ENCODE measurements around the gene RUSF1.
A peak's percentile ranks its signal among the peaks of the same experiment; 100 is the strongest.

RUSF1 gene

GRCh38 chr16:31513126-31513525 lies 4.9 kb upstream of the RUSF1 start:
- Histone ChIP-seq H3K4me2 (no peak overlapping the region), H2AFZ (ENCODE audit: low read depth) (no peak overlapping the region), H3K79me2 (ENCODE audit: insufficient read depth, low read depth) (peaks cover 7% of the 10 kb centered on the region), H3K4me1 (ENCODE audit: low read depth, poor library complexity, severe bottlenecking) (peaks cover 11% of the 10 kb centered on the region), H3K4me3 (IDR thresholded peaks at IDR 0.05; ENCODE audit: insufficient read depth, low read depth, low read length) (no peak overlapping the region), H3K36me3 (ENCODE audit: insufficient read depth) (no peaks in the 10 kb centered on the region), H4K20me1 (ENCODE audit: insufficient read depth) (no peaks in the 10 kb centered on the region), H3K9ac (no peak overlapping the region), H3K27me3 (ENCODE audit: insufficient read depth, low read depth) (0 out of 2 replicates have a peak, but pooled peaks cover 3% of the 10 kb centered on the region), H3K27ac (no peak overlapping the region)
- TF ChIP-seq, protein P1, sequence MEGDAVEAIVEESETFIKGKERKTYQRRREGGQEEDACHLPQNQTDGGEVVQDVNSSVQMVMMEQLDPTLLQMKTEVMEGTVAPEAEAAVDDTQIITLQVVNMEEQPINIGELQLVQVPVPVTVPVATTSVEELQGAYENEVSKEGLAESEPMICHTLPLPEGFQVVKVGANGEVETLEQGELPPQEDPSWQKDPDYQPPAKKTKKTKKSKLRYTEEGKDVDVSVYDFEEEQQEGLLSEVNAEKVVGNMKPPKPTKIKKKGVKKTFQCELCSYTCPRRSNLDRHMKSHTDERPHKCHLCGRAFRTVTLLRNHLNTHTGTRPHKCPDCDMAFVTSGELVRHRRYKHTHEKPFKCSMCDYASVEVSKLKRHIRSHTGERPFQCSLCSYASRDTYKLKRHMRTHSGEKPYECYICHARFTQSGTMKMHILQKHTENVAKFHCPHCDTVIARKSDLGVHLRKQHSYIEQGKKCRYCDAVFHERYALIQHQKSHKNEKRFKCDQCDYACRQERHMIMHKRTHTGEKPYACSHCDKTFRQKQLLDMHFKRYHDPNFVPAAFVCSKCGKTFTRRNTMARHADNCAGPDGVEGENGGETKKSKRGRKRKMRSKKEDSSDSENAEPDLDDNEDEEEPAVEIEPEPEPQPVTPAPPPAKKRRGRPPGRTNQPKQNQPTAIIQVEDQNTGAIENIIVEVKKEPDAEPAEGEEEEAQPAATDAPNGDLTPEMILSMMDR (conservative IDR thresholded peaks at IDR 0.05; ENCODE audit: low read depth, low read length) = no peak

- Histone ChIP-seq H3K79me2 (ENCODE audit: insufficient read depth, low read depth) (peaks cover 26% of the 10 kb centered on the region), H3K27ac (peak overlapping the region; percentile 67), H2AFZ (ENCODE audit: low read depth) (peak overlapping the region; percentile 75), H3K4me1 (ENCODE audit: low read depth, poor library complexity, severe bottlenecking) (peaks cover 21% of the 10 kb centered on the region), H3K4me3 (IDR thresholded peaks at IDR 0.05; ENCODE audit: insufficient read depth, low read depth, low read length) (no peak overlapping the region), H3K36me3 (ENCODE audit: insufficient read depth) (0 out of 2 replicates have a peak, but pooled peaks cover 2% of the 10 kb centered on the region), H3K4me2 (peak overlapping the region; percentile 83), H4K20me1 (ENCODE audit: insufficient read depth) (no peaks in the 10 kb centered on the region), H3K27me3 (ENCODE audit: insufficient read depth, low read depth) (no peaks in the 10 kb centered on the region), H3K9ac (peak overlapping the region; percentile 84)
- TF ChIP-seq, protein P1 (conservative IDR thresholded peaks at IDR 0.05; ENCODE audit: low read depth, low read length) = no peak
Observed at GRCh38 chr16:31508706-31509195, 560 bp upstream of the RUSF1 start.

DNA sequence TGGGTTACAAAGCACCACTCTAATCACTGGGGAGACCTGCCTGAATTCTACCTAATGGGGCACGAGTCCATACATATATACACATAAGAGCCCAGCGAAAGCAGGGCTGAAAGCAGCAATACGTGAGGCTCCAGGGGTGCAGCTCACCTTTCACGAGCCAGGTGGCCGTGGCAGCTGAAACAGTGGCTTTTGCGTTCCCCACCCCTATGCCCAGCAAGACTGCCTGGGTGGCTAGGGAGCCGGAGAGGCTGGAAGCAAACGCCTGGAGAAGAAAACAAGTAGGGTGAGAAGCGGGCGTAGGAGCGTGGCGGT lies 618 bp downstream of the RUSF1 start:
- peak overlapping the region; percentile 67 for H3K27ac ChIP-seq
- peak overlapping the region; percentile 75 for H2AFZ ChIP-seq (ENCODE audit: low read depth)
- peak overlapping the region; percentile 83 for H3K4me2 ChIP-seq
- TF ChIP-seq, protein P1 (conservative IDR thresholded peaks at IDR 0.05; ENCODE audit: low read depth, low read length) = no peak
- H3K27me3 ChIP-seq (ENCODE audit: insufficient read depth, low read depth) = no peaks in the 10 kb centered on the region
- no peak overlapping the region for H3K4me3 ChIP-seq (IDR thresholded peaks at IDR 0.05; ENCODE audit: insufficient read depth, low read depth, low read length)
- H3K9ac ChIP-seq = peak overlapping the region; percentile 84
- H3K79me2 ChIP-seq (ENCODE audit: insufficient read depth, low read depth) = peaks cover 26% of the 10 kb centered on the region
- H3K4me1 ChIP-seq (ENCODE audit: low read depth, poor library complexity, severe bottlenecking) = peaks cover 21% of the 10 kb centered on the region
- no peaks in the 10 kb centered on the region for H4K20me1 ChIP-seq (ENCODE audit: insufficient read depth)
- H3K36me3 ChIP-seq (ENCODE audit: insufficient read depth) = 0 out of 2 replicates have a peak, but pooled peaks cover 2% of the 10 kb centered on the region

DNA sequence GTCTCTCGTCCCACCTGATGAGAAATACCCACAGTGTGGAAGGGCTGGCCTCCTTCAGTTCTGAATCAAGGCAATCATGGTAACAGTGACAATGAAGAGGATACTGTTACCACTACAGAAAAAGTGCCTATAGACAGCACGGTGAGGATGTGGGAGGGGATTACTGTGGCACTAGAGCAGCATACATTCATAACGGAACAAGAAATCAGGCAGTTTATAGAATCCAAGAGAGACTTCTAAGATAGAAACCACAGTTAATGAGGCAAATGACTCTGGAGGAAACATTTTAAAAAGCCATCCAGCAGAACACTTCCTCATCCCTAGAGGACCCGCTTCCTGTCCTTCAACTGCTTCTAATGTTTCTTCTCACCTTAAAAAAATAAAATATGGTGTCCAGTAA lies 2.7 kb downstream of the RUSF1 start:
- H3K79me2 ChIP-seq (ENCODE audit: insufficient read depth, low read depth) = peaks cover 26% of the 10 kb centered on the region
- no peak overlapping the region for H2AFZ ChIP-seq (ENCODE audit: low read depth)
- H3K27me3 ChIP-seq (ENCODE audit: insufficient read depth, low read depth) = no peaks in the 10 kb centered on the region
- no peaks in the 10 kb centered on the region for H4K20me1 ChIP-seq (ENCODE audit: insufficient read depth)
- H3K9ac ChIP-seq = no peak overlapping the region
- H3K4me1 ChIP-seq (ENCODE audit: low read depth, poor library complexity, severe bottlenecking) = peaks cover 21% of the 10 kb centered on the region
- H3K4me2 ChIP-seq = no peak overlapping the region
- no peak overlapping the region for H3K27ac ChIP-seq
- H3K4me3 ChIP-seq (IDR thresholded peaks at IDR 0.05; ENCODE audit: insufficient read depth, low read depth, low read length) = no peak overlapping the region
- TF ChIP-seq, protein P1 (conservative IDR thresholded peaks at IDR 0.05; ENCODE audit: low read depth, low read length) = no peak
- H3K36me3 ChIP-seq (ENCODE audit: insufficient read depth) = 0 out of 2 replicates have a peak, but pooled peaks cover 2% of the 10 kb centered on the region
